ENCODE data around the gene AIF1. TPM values are rescaled to one million over a fixed set of nuclear protein-coding genes. Genes with fewer than 3 reads are reported as not detected.

Gene AIF1
- polyA plus RNA-seq, 1 donor (not counting 4 experiments of a cell fraction or from before 2014, with no cell fraction given): not detected

DNA sequence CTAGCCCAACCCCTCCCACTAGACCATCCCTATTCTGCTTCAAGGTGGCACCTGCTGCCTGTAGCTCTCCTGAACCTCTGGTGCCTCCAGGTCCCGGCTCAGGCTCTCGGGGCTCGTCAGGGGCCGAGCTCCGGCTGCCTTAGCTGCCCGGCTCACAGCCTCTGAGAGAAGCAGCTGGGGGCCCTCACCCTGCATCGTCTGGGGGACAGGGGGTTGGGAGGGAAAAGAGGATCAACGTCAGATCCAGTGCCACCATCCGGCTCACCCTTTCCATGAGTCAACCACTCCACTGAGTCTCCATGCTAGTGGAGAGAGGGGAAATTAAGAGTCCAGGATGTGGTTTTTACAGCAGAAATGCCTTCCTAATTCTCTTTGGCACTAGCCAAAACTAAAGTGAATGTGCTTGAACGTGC lies 24.4 kb downstream of the AIF1 start:
- Histone ChIP-seq H3K4me2 (ENCODE audit: control insufficient read depth, extremely low read depth, insufficient read depth, low read depth, low read length) (no peak overlapping the region), H3K9me3 (ENCODE audit: control insufficient read depth, low read depth, low read length) (no peaks in the 10 kb centered on the region), H3K27ac (ENCODE audit: control insufficient read depth, insufficient read depth, low read length) (no peak overlapping the region), H3K4me3 (ENCODE audit: control insufficient read depth in 2 of 3, extremely low read depth in 1 of 3, insufficient read depth in 2 of 3, low read depth in 1 of 3, low read length in 3 of 3) (no peak overlapping the region), H4K20me1 (ENCODE audit: control insufficient read depth, extremely low read depth, insufficient read depth, low read length) (no peaks in the 10 kb centered on the region), H3K9ac (ENCODE audit: control insufficient read depth, extremely low read depth, insufficient read depth, low read length) (no peak overlapping the region), H3K79me2 (ENCODE audit: control insufficient read depth, insufficient read depth, low read length) (no peaks in the 10 kb centered on the region), H2AFZ (ENCODE audit: control insufficient read depth, low read length) (no peak overlapping the region), H3K4me1 (ENCODE audit: control insufficient read depth, extremely low read depth, insufficient read depth, low read length) (no peaks in the 10 kb centered on the region), H3K27me3 (ENCODE audit: control insufficient read depth, extremely low read depth, insufficient read depth, low read length) (no peaks in the 10 kb centered on the region), H3K36me3 (ENCODE audit: control insufficient read depth in 2 of 2, extremely low read depth in 1 of 2, insufficient read depth in 2 of 2, low read length in 2 of 2) (peaks cover 55 to 59% of the 10 kb centered on the region in 2 experiments), H3K9me1 (ENCODE audit: control insufficient read depth, extremely low read depth, insufficient read depth, low read length) (no peaks in the 10 kb centered on the region)
- dilution Hi-C loops (cut with MboI; ENCODE audit: extremely low pct_ligation_motif_present, low sequenced_read_pairs): no loop called here
- DNase-seq (ENCODE audit: low read depth, low spot score) (no peak), FAIRE-seq (no peak)
- TF ChIP-seq EZH2 (IDR thresholded peaks at IDR 0.05; ENCODE audit: low read length): no peak
- TF ChIP-seq, protein P1, sequence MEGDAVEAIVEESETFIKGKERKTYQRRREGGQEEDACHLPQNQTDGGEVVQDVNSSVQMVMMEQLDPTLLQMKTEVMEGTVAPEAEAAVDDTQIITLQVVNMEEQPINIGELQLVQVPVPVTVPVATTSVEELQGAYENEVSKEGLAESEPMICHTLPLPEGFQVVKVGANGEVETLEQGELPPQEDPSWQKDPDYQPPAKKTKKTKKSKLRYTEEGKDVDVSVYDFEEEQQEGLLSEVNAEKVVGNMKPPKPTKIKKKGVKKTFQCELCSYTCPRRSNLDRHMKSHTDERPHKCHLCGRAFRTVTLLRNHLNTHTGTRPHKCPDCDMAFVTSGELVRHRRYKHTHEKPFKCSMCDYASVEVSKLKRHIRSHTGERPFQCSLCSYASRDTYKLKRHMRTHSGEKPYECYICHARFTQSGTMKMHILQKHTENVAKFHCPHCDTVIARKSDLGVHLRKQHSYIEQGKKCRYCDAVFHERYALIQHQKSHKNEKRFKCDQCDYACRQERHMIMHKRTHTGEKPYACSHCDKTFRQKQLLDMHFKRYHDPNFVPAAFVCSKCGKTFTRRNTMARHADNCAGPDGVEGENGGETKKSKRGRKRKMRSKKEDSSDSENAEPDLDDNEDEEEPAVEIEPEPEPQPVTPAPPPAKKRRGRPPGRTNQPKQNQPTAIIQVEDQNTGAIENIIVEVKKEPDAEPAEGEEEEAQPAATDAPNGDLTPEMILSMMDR (optimal IDR thresholded peaks at IDR 0.05 in 1 of 3, IDR thresholded peaks at IDR 0.05 in 1 of 3, conservative IDR thresholded peaks at IDR 0.05 in 1 of 3; ENCODE audit: extremely low read depth in 1 of 3, insufficient read depth in 2 of 3, low read length in 3 of 3): no peak

DNA sequence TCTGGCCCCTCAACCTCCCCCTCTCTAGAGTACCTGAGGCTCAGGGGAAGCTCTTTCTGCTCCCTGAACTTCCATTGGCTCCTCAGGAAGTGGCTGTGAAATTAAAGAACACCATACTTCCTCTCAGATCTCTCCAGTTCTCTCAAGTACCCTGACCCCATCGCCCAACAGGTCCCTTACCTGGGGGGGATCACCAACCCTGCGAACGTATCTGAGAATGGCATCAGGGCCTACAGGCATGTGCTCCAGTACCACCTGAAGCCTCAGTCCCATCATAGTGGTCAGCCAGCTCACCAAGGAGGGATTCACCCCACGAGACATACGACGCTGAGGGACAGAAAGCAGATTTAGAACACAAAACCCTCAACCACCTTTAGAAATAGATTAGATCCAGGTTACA lies 25.6 kb downstream of the AIF1 start:
- no peak overlapping the region for H3K9ac ChIP-seq (ENCODE audit: control insufficient read depth, extremely low read depth, insufficient read depth, low read length)
- H3K9me1 ChIP-seq (ENCODE audit: control insufficient read depth, extremely low read depth, insufficient read depth, low read length): no peaks in the 10 kb centered on the region
- DNase-seq (ENCODE audit: low read depth, low spot score) (no peak), FAIRE-seq (no peak)
- no peaks in the 10 kb centered on the region for H3K4me1 ChIP-seq (ENCODE audit: control insufficient read depth, extremely low read depth, insufficient read depth, low read length)
- peaks cover 54 to 58% of the 10 kb centered on the region in 2 experiments for H3K36me3 ChIP-seq (ENCODE audit: control insufficient read depth in 2 of 2, extremely low read depth in 1 of 2, insufficient read depth in 2 of 2, low read length in 2 of 2)
- no peaks in the 10 kb centered on the region for H3K9me3 ChIP-seq (ENCODE audit: control insufficient read depth, low read depth, low read length)
- no peaks in the 10 kb centered on the region for H3K27me3 ChIP-seq (ENCODE audit: control insufficient read depth, extremely low read depth, insufficient read depth, low read length)
- no peak overlapping the region for H2AFZ ChIP-seq (ENCODE audit: control insufficient read depth, low read length)
- H3K4me2 ChIP-seq (ENCODE audit: control insufficient read depth, extremely low read depth, insufficient read depth, low read depth, low read length): no peak overlapping the region
- TF ChIP-seq, protein P1 (optimal IDR thresholded peaks at IDR 0.05 in 1 of 3, IDR thresholded peaks at IDR 0.05 in 1 of 3, conservative IDR thresholded peaks at IDR 0.05 in 1 of 3; ENCODE audit: extremely low read depth in 1 of 3, insufficient read depth in 2 of 3, low read length in 3 of 3): no peak
- TF ChIP-seq EZH2 (IDR thresholded peaks at IDR 0.05; ENCODE audit: low read length): no peak
- H4K20me1 ChIP-seq (ENCODE audit: control insufficient read depth, extremely low read depth, insufficient read depth, low read length): no peaks in the 10 kb centered on the region
- no peak overlapping the region for H3K27ac ChIP-seq (ENCODE audit: control insufficient read depth, insufficient read depth, low read length)
- dilution Hi-C loops (cut with MboI; ENCODE audit: extremely low pct_ligation_motif_present, low sequenced_read_pairs): no loop called here
- H3K4me3 ChIP-seq (ENCODE audit: control insufficient read depth in 2 of 3, extremely low read depth in 1 of 3, insufficient read depth in 2 of 3, low read depth in 1 of 3, low read length in 3 of 3): no peak overlapping the region
- H3K79me2 ChIP-seq (ENCODE audit: control insufficient read depth, insufficient read depth, low read length): no peaks in the 10 kb centered on the region
